ENCODE data around the gene HAS3. TPM values are rescaled to one million over a fixed set of nuclear protein-coding genes. Genes with fewer than 3 reads are reported as not detected.

Gene HAS3
- total RNA-seq, 1 experiment from 2014 or later, result 1.3 TPM

GRCh38 chr16:69089091-69089910 is 16.2 kb upstream of the HAS3 start:
- DNase-seq (ENCODE audit: low read depth), result no peak

GRCh38 chr16:69093974-69094373 is 11.5 kb upstream of the HAS3 start:
- DNase-seq (ENCODE audit: low read depth), result no peak

GRCh38 chr16:69094501-69094900 is 11.0 kb upstream of the HAS3 start:
- no peak for DNase-seq (ENCODE audit: low read depth)

- DNase-seq (ENCODE audit: low read depth), result no peak
Observed at GRCh38 chr16:69095193-69095592, 10.3 kb upstream of the HAS3 start.

GRCh38 chr16:69100071-69100691 is 5.3 kb upstream of the HAS3 start:
- no peak for DNase-seq (ENCODE audit: low read depth)

GRCh38 chr16:69106491-69107315 is 1.2 kb downstream of the HAS3 start:
- DNase-seq (ENCODE audit: low read depth), result peak; percentile 20

- no peak for DNase-seq (ENCODE audit: low read depth)
Observed at GRCh38 chr16:69107316-69107962, 2.0 kb downstream of the HAS3 start.

- peak; percentile 28 for DNase-seq (ENCODE audit: low read depth)
Observed at GRCh38 chr16:69108064-69108904, 2.8 kb downstream of the HAS3 start.

- DNase-seq (ENCODE audit: low read depth), result no peak
Observed at GRCh38 chr16:69108905-69109252, 3.4 kb downstream of the HAS3 start.

- no peak for DNase-seq (ENCODE audit: low read depth)
Observed at GRCh38 chr16:69109486-69110270, 4.2 kb downstream of the HAS3 start.

GRCh38 chr16:69110406-69110805 is 5.0 kb downstream of the HAS3 start:
- no peak for DNase-seq (ENCODE audit: low read depth)

GRCh38 chr16:69111216-69111875 is 5.9 kb downstream of the HAS3 start:
- no peak for DNase-seq (ENCODE audit: low read depth)

- no peak for DNase-seq (ENCODE audit: low read depth)
Observed at GRCh38 chr16:69111876-69112230, 6.4 kb downstream of the HAS3 start.

- DNase-seq (ENCODE audit: low read depth), result peak; percentile 47
Observed at GRCh38 chr16:69112285-69113129, 7.1 kb downstream of the HAS3 start.

GRCh38 chr16:69113216-69113615 is 7.8 kb downstream of the HAS3 start:
- DNase-seq (ENCODE audit: low read depth), result peak; percentile 38

GRCh38 chr16:69114346-69114975 is 9.0 kb downstream of the HAS3 start:
- DNase-seq (ENCODE audit: low read depth), result no peak

- DNase-seq (ENCODE audit: low read depth), result no peak
Observed at GRCh38 chr16:69114976-69115355, 9.5 kb downstream of the HAS3 start.

GRCh38 chr16:69115361-69115760 is 9.9 kb downstream of the HAS3 start:
- DNase-seq (ENCODE audit: low read depth), result no peak

All from M059J (cell line).